HEK293 (cell line): ENCODE data around the gene LDLRAD2.

Experiments used
- CTCF ChIA-PET: fragments of 350-600 bp; formaldehyde crosslinking; extraction: SDS; loops from one replicate; lab custom pipeline; 2021; ENCODE audit warnings: antibody characterized with exemption; lab: Yijun Ruan, JAX
- POLR2A ChIA-PET: fragments of 300-600 bp; formaldehyde crosslinking; extraction: SDS; loops from one replicate; lab custom pipeline; 2020; ENCODE audit warnings: antibody characterized with exemption, inconsistent platforms; lab: Yijun Ruan, JAX
- H3K27ac ChIP-seq: fragments of 200-500 bp; sonication (Bioruptor generic); 2 replicates; pipeline ENCODE4 v1.5.1; 2014; ENCODE audit warnings: low read depth, low read length, control low read depth, inconsistent platforms; ENCODE audit errors: extremely low read depth
- H3K36me3 ChIP-seq, 2 experiments: fragments of 200-500 bp in 1 of 2; sonication (Bioruptor generic) in 1 of 2; 1 replicate in 1 of 2; 2 replicates in 1 of 2; pipeline ENCODE4 v1.5.1; 2014 to 2017; ENCODE audit warnings: inconsistent platforms in 2 of 2, low read length in 2 of 2; ENCODE audit not compliant: control insufficient read depth in 2 of 2, insufficient read depth in 1 of 2
- H3K4me1 ChIP-seq: fragments of 200-500 bp; sonication (Bioruptor generic); 2 replicates; pipeline ENCODE4 v1.5.1; 2014; ENCODE audit warnings: mild to moderate bottlenecking, low read length, inconsistent platforms; ENCODE audit not compliant: control insufficient read depth, insufficient read depth
- H3K4me3 ChIP-seq: 2 replicates; pipeline ENCODE4 v1.5.1; 2011; ENCODE audit warnings: low read depth, mild to moderate bottlenecking, control low read depth, low read length, moderate library complexity
- H3K9me3 ChIP-seq: fragments of 200-500 bp; sonication (Bioruptor generic); 2 replicates; pipeline ENCODE4 v1.5.1; 2014; ENCODE audit warnings: low read depth, low read length, inconsistent platforms; ENCODE audit not compliant: control insufficient read depth, insufficient read depth
- HOXD13 ChIP-seq: sonication (generic); formaldehyde crosslinking; IDR thresholded peaks from 2 replicates; pipeline ENCODE4 v1.8.0; 2022; ENCODE audit warnings: missing genetic modification reagents, borderline replicate concordance
- IKZF3 ChIP-seq: fragments of 450-650 bp; IDR thresholded peaks from 2 replicates; pipeline ENCODE4 v1.5.0; 2018; ENCODE audit warnings: missing biosample characterization, mild to moderate bottlenecking, missing genetic modification characterization, moderate library complexity
- KLF7 ChIP-seq: fragments of 450-650 bp; formaldehyde crosslinking; IDR thresholded peaks from 2 replicates; pipeline ENCODE4 v1.5.1; 2016; ENCODE audit warnings: missing biosample characterization, missing genetic modification characterization, borderline replicate concordance
- KLF8 ChIP-seq: fragments of 450-650 bp; formaldehyde crosslinking; IDR thresholded peaks from 2 replicates; pipeline ENCODE4 v1.5.1; 2016; ENCODE audit warnings: missing biosample characterization, missing genetic modification characterization
- OSR2 ChIP-seq: fragments of 450-650 bp; formaldehyde crosslinking; IDR thresholded peaks from 2 replicates; pipeline ENCODE4 v1.5.1; 2016; ENCODE audit warnings: missing biosample characterization, missing genetic modification characterization
- SALL2 ChIP-seq: fragments of 450-650 bp; formaldehyde crosslinking; IDR thresholded peaks from 2 replicates; pipeline ENCODE4 v1.5.0; 2017; ENCODE audit warnings: missing biosample characterization, mild to moderate bottlenecking, missing genetic modification characterization, borderline replicate concordance
- SETDB1 ChIP-seq: IDR thresholded peaks from one replicate; pipeline ENCODE4 v1.6.1; 2017; ENCODE audit warnings: mild to moderate bottlenecking, low read length, moderate library complexity, mixed read lengths; ENCODE audit not compliant: insufficient read length
- SP2 ChIP-seq: fragments of 450-650 bp; formaldehyde crosslinking; IDR thresholded peaks from 2 replicates; pipeline ENCODE4 v1.5.1; 2016; ENCODE audit warnings: missing biosample characterization, missing genetic modification characterization
- WT1 ChIP-seq: fragments of 450-650 bp; formaldehyde crosslinking; IDR thresholded peaks from 2 replicates; pipeline ENCODE4 v1.5.1; 2016; ENCODE audit warnings: missing biosample characterization, missing genetic modification characterization
- ZFP37 ChIP-seq: fragments of 450-650 bp; formaldehyde crosslinking; IDR thresholded peaks from 2 replicates; pipeline ENCODE4 v1.5.1; 2016; ENCODE audit warnings: missing biosample characterization, missing genetic modification characterization
- ZNF138 ChIP-seq: fragments of 450-650 bp; formaldehyde crosslinking; IDR thresholded peaks from 2 replicates; pipeline ENCODE4 v1.5.1; 2016; ENCODE audit warnings: missing biosample characterization, missing genetic modification characterization, borderline replicate concordance
- ZNF157 ChIP-seq: fragments of 450-650 bp; formaldehyde crosslinking; IDR thresholded peaks from 2 replicates; pipeline ENCODE4 v1.5.1; 2016; ENCODE audit warnings: missing biosample characterization, missing genetic modification characterization
- ZNF174 ChIP-seq: fragments of 450-650 bp; formaldehyde crosslinking; IDR thresholded peaks from 2 replicates; pipeline ENCODE4 v1.5.0; 2017; ENCODE audit warnings: missing biosample characterization, mild to moderate bottlenecking, missing genetic modification characterization
- ZNF202 ChIP-seq: fragments of 450-650 bp; formaldehyde crosslinking; IDR thresholded peaks from 2 replicates; pipeline ENCODE4 v1.5.1; 2016; ENCODE audit warnings: missing biosample characterization, missing genetic modification characterization, borderline replicate concordance
- ZNF223 ChIP-seq: fragments of 450-650 bp; formaldehyde crosslinking; IDR thresholded peaks from 2 replicates; pipeline ENCODE4 v1.5.1; 2016; ENCODE audit warnings: missing biosample characterization, missing genetic modification characterization
- ZNF311 ChIP-seq: fragments of 450-650 bp; formaldehyde crosslinking; IDR thresholded peaks from 2 replicates; pipeline ENCODE4 v1.5.1; 2017; ENCODE audit warnings: missing biosample characterization, missing genetic modification characterization, borderline replicate concordance
- ZNF350 ChIP-seq: fragments of 450-650 bp; formaldehyde crosslinking; IDR thresholded peaks from 2 replicates; pipeline ENCODE4 v1.5.0; 2017; ENCODE audit warnings: missing biosample characterization, mild to moderate bottlenecking, missing genetic modification characterization
- ZNF473 ChIP-seq: fragments of 450-650 bp; formaldehyde crosslinking; IDR thresholded peaks from 2 replicates; pipeline ENCODE4 v1.5.1; 2017; ENCODE audit warnings: missing biosample characterization, missing genetic modification characterization
- ZNF530 ChIP-seq: fragments of 450-650 bp; formaldehyde crosslinking; IDR thresholded peaks from 2 replicates; pipeline ENCODE4 v1.5.1; 2016; ENCODE audit warnings: low read depth, missing biosample characterization, missing genetic modification characterization
- ZNF621 ChIP-seq: fragments of 450-650 bp; formaldehyde crosslinking; IDR thresholded peaks from 2 replicates; pipeline ENCODE4 v1.5.1; 2017; ENCODE audit warnings: missing biosample characterization, missing genetic modification characterization
- ZNF624 ChIP-seq: fragments of 450-650 bp; formaldehyde crosslinking; IDR thresholded peaks from 2 replicates; pipeline ENCODE4 v1.5.1; 2017; ENCODE audit warnings: missing biosample characterization, missing genetic modification characterization
- ZNF629 ChIP-seq: fragments of 450-650 bp; formaldehyde crosslinking; IDR thresholded peaks from 2 replicates; pipeline ENCODE4 v1.5.1; 2017; ENCODE audit warnings: missing biosample characterization, missing genetic modification characterization
- TF ChIP-seq, protein P1 (sequence below): fragments of 450-650 bp; formaldehyde crosslinking; IDR thresholded peaks from 2 replicates; pipeline ENCODE4 v1.5.1; 2016; ENCODE audit warnings: missing biosample characterization, missing genetic modification characterization
- TF ChIP-seq, protein P2 (sequence below): fragments of 450-650 bp; formaldehyde crosslinking; IDR thresholded peaks from 2 replicates; pipeline ENCODE4 v1.5.1; 2016; ENCODE audit warnings: missing biosample characterization, missing genetic modification characterization
- TF ChIP-seq, protein P3 (sequence below): fragments of 450-650 bp; IDR thresholded peaks from 2 replicates; pipeline ENCODE4 v1.5.1; 2018; ENCODE audit warnings: missing biosample characterization, mild to moderate bottlenecking, missing genetic modification characterization
- TF ChIP-seq, protein P4 (sequence below): fragments of 450-650 bp; formaldehyde crosslinking; IDR thresholded peaks from 2 replicates; pipeline ENCODE4 v1.5.1; 2017; ENCODE audit warnings: missing biosample characterization, missing genetic modification characterization

The LDLRAD2 gene

DNA sequence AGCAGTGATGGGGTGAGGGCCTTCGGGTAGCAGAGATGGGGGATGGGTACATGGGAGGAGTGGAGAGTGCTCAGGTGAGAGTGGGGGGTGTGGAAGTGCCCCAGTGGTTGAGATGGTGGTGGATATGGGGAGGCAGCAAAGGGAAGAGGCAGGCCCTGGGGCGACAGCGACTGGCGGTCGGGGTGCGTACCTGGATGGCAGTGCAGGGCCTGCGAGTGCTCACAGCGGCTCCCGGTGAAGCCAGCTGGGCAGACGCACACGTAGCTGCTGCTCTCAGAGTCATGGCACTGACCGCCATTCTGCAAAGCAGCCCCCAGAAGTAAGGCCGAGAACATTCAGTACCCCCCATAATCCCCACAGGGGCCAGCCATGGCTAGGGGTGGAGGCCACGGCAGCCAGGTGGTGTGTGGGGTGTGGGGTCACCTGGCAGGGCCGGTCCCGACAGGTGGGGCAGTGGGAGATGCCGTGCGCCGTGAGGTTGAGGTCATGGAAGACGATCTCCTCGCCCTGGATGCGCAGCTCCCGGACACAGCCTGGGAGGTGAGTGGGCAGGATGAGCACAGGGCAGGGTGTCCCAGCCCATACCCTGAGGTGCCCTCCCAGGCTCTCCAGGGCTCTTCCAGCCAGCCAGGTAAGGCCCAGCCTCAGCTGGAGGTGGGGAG lies 18.9 kb downstream of the LDLRAD2 start:
- Histone ChIP-seq H3K4me3 (no peak overlapping the region), H3K36me3 (peaks cover 0 to 75% of the 10 kb centered on the region in 2 experiments; a peak in 1 of 3 replicates), H3K4me1 (no peaks in the 10 kb centered on the region), H3K9me3 (no peaks in the 10 kb centered on the region), H3K27ac (no peak overlapping the region)
- TF ChIP-seq IKZF3 (tag by site-specific recombination) (no peak), ZNF629 (no peak)
- ChIA-PET CTCF (no interaction called here), POLR2A (no interaction called here)

DNA sequence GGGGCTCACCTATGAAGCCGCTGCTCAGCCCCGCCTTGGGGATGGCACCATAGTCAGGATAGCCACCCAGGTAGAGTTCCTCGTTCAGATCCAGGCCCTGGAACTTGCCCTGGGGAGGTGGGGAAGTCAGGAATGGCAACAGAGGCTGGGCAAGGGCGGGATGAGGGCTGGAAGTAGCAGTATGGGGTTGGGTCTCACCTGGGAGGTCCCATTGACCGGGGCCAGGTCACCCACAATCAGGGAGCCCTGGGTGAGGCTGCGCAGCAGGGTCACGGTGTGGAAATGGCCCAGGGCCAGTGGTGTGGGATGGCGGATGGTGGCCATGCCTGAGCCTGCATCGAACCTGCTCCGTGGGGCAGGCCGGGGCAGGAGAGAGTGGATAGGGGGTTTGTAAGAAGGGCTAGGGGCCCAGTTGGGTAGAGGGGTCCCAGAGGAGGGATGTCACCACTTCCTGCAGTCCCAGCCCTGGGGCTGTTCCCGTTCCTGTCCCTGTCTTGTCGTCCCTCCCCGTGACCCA lies 19.4 kb downstream of the LDLRAD2 start:
- peaks cover 0 to 76% of the 10 kb centered on the region in 2 experiments; a peak in 1 of 3 replicates for H3K36me3 ChIP-seq

DNA sequence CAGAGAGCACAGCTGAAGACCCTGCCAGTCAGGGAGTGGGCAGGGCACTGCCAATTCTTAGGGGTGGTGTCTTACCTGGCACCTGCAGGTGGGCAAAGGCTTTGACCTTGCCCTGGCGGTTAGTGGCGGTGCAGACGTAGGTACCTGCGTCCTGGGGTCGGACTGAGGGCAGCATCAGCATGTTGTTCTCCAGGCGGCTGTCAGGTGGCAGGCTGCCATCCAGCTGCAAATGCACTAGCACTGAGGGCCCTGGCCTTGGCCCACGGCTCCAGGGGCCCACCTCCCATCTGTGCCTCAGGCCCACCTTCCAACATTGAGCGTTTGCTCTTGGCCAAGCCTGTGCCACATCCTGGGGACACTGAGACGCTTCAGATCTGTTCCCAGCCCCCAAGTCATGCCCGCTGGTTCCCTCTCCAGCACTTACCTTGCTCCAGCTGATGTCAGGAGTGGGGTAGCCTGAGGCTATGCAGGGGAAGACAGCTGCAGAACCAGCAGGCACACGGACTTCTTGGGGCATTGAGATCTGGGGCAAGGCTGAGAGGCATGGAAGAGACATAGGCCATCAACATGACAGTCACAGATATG lies 21.4 kb downstream of the LDLRAD2 start:
- ChIA-PET CTCF (no interaction called here), POLR2A (no interaction called here)
- H3K36me3 ChIP-seq = peaks cover 0 to 73% of the 10 kb centered on the region in 2 experiments; a peak in 2 of 3 replicates
- no peak overlapping the region for H3K4me3 ChIP-seq
- H3K27ac ChIP-seq = no peak overlapping the region
- no peaks in the 10 kb centered on the region for H3K9me3 ChIP-seq
- no peaks in the 10 kb centered on the region for H3K4me1 ChIP-seq
- TF ChIP-seq, protein P1, sequence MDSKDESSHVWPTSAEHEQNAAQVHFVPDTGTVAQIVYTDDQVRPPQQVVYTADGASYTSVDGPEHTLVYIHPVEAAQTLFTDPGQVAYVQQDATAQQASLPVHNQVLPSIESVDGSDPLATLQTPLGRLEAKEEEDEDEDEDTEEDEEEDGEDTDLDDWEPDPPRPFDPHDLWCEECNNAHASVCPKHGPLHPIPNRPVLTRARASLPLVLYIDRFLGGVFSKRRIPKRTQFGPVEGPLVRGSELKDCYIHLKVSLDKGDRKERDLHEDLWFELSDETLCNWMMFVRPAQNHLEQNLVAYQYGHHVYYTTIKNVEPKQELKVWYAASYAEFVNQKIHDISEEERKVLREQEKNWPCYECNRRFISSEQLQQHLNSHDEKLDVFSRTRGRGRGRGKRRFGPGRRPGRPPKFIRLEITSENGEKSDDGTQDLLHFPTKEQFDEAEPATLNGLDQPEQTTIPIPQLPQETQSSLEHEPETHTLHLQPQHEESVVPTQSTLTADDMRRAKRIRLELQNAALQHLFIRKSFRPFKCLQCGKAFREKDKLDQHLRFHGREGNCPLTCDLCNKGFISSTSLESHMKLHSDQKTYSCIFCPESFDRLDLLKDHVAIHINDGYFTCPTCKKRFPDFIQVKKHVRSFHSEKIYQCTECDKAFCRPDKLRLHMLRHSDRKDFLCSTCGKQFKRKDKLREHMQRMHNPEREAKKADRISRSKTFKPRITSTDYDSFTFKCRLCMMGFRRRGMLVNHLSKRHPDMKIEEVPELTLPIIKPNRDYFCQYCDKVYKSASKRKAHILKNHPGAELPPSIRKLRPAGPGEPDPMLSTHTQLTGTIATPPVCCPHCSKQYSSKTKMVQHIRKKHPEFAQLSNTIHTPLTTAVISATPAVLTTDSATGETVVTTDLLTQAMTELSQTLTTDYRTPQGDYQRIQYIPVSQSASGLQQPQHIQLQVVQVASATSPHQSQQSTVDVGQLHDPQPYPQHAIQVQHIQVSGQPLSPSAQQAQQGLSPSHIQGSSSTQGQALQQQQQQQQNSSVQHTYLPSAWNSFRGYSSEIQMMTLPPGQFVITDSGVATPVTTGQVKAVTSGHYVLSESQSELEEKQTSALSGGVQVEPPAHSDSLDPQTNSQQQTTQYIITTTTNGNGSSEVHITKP (tag by site-specific recombination) = no peak
- TF ChIP-seq HOXD13 (no peak), ZNF223 (no peak), ZNF621 (tag by site-specific recombination) (no peak), KLF7 (no peak), ZNF624 (tag by site-specific recombination) (no peak), ZNF202 (tag by site-specific recombination) (no peak), KLF8 (tag by site-specific recombination) (no peak), ZNF157 (tag by site-specific recombination) (no peak), WT1 (no peak), ZNF138 (tag by site-specific recombination) (no peak), ZNF311 (tag by site-specific recombination) (no peak), ZNF473 (tag by site-specific recombination) (no peak)
- TF ChIP-seq, protein P2, sequence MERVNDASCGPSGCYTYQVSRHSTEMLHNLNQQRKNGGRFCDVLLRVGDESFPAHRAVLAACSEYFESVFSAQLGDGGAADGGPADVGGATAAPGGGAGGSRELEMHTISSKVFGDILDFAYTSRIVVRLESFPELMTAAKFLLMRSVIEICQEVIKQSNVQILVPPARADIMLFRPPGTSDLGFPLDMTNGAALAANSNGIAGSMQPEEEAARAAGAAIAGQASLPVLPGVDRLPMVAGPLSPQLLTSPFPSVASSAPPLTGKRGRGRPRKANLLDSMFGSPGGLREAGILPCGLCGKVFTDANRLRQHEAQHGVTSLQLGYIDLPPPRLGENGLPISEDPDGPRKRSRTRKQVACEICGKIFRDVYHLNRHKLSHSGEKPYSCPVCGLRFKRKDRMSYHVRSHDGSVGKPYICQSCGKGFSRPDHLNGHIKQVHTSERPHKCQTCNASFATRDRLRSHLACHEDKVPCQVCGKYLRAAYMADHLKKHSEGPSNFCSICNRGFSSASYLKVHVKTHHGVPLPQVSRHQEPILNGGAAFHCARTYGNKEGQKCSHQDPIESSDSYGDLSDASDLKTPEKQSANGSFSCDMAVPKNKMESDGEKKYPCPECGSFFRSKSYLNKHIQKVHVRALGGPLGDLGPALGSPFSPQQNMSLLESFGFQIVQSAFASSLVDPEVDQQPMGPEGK (tag by site-specific recombination) = no peak
- TF ChIP-seq, protein P3, sequence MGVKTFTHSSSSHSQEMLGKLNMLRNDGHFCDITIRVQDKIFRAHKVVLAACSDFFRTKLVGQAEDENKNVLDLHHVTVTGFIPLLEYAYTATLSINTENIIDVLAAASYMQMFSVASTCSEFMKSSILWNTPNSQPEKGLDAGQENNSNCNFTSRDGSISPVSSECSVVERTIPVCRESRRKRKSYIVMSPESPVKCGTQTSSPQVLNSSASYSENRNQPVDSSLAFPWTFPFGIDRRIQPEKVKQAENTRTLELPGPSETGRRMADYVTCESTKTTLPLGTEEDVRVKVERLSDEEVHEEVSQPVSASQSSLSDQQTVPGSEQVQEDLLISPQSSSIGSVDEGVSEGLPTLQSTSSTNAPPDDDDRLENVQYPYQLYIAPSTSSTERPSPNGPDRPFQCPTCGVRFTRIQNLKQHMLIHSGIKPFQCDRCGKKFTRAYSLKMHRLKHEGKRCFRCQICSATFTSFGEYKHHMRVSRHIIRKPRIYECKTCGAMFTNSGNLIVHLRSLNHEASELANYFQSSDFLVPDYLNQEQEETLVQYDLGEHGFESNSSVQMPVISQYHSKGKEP (tag by site-specific recombination) = no peak
- TF ChIP-seq, protein P4, sequence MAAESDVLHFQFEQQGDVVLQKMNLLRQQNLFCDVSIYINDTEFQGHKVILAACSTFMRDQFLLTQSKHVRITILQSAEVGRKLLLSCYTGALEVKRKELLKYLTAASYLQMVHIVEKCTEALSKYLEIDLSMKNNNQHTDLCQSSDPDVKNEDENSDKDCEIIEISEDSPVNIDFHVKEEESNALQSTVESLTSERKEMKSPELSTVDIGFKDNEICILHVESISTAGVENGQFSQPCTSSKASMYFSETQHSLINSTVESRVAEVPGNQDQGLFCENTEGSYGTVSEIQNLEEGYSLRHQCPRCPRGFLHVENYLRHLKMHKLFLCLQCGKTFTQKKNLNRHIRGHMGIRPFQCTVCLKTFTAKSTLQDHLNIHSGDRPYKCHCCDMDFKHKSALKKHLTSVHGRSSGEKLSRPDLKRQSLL = no peak

More for the DNA sequence above, 19.4 kb downstream of the LDLRAD2 start:
- Histone ChIP-seq H3K4me3 (no peak overlapping the region), H3K9me3 (no peaks in the 10 kb centered on the region), H3K27ac (no peak overlapping the region), H3K4me1 (no peaks in the 10 kb centered on the region)
- ChIA-PET POLR2A (no interaction called here), CTCF (no interaction called here)
- no peak for TF ChIP-seq ZFP37 (tag by site-specific recombination)
- no peak for TF ChIP-seq HOXD13
- no peak for TF ChIP-seq SETDB1
- no peak for TF ChIP-seq ZNF530
- TF ChIP-seq ZNF174 = no peak
- TF ChIP-seq ZNF350 = no peak
- no peak for TF ChIP-seq SP2 (tag by site-specific recombination)
- TF ChIP-seq OSR2 (tag by site-specific recombination) = no peak
- TF ChIP-seq SALL2 (tag by site-specific recombination) = no peak
